SW480 (cell line): ENCODE results near the gene UNC13B.
A peak's percentile ranks its signal among the peaks of the same experiment; 100 is the strongest.
"Not testable (repeated sequence)": the region's sequence is repeated elsewhere in the genome, so short reads cannot be mapped to it uniquely, and the experiment has no call there.

Experiments
- DNase-seq: peaks from one replicate; pipeline ENCODE4 v3.0.0-alpha.2; 2016; ENCODE audit warnings: low spot score

UNC13B gene

GRCh38 chr9:35163413-35163812 is 1.6 kb downstream of the UNC13B start:
- no peak for DNase-seq

- peak; percentile 11 for DNase-seq
These were observed 2.9 kb downstream of the UNC13B start for GRCh38 chr9:35164711-35165110.

DNA sequence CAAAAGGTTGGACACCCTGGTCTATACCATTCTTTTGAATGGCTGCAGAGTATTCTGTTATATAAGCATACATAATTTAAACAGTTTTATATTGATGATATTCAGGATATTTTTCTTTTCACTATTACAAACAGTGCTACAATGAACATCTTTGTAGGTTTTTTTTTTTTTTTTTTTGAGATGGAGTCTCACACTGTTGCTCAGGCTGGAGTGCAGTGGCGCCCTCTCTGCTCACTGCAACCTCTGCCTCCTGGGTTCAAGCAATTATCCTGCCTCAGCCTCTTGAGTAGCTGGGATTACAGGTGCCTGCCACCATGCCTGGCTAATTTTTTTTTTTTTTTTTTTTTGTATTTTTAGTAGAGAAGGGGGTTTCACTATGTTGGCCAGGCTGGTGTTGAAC is 5.6 kb downstream of the UNC13B start:
- not testable (repeated sequence) for DNase-seq

- DNase-seq: no peak
These were observed 7.2 kb downstream of the UNC13B start for GRCh38 chr9:35168963-35169362.

GRCh38 chr9:35172878-35173277 is 11.1 kb downstream of the UNC13B start:
- DNase-seq: no peak

DNA sequence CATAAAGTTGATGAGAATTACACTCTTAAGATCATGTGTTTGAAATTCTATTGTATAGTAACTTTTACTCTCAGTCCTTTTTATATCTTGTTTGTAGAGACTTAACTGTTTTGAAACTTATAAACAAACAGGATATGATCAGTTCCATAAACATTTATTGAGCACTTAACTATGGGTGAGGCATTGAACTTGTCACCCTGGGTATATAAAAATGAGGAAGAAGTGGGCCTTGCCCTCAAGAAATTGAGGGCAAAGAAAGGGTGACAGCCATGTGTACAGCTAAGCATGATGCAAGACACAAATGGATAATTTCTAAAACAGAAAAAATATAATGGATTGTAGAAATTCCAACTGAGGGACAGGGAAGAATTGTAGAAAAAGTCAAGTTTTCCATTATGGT is 15.7 kb downstream of the UNC13B start:
- DNase-seq: no peak

GRCh38 chr9:35179347-35180280 is 17.8 kb downstream of the UNC13B start:
- no peak for DNase-seq

DNA sequence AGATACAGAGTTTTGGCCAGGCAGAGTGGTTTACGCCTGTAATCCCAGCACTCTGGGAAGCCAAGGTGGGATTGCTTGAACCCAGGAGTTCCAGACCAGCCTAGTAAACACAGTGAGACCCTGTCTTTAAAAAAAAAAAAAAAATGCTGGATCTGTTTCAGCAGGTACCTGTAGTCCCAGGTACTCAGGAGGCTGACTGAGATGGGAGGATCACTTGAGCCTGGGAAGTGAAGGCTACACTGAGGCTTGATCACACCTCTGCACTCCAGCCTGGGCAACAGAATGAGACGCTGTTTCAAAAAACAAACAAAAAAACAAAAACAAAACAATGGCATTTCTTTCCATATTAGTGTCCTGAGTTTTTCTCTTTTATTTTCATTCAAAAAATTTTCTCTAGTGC is 19.0 kb downstream of the UNC13B start:
- no peak for DNase-seq

DNA sequence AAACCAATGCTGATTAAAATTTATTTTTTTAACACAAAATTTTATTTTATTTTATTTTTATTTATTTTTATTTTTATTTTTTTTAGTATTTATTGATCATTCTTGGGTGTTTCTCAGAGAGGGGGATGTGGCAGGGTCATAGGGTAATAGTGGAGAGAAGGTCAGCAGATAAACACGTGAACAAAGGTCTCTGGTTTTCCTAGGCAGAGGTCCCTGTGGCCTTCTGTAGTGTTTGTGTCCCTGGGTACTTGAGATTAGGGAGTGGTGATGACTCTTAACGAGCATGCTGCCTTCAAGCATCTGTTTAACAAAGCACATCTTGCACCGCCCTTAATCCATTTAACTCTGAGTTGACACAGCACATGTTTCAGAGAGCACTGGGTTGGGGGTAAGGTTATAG is 20.6 kb downstream of the UNC13B start:
- not testable (repeated sequence) for DNase-seq

- not testable (repeated sequence) for DNase-seq
These were observed 21.4 kb downstream of the UNC13B start for GRCh38 chr9:35182996-35183754.

DNA sequence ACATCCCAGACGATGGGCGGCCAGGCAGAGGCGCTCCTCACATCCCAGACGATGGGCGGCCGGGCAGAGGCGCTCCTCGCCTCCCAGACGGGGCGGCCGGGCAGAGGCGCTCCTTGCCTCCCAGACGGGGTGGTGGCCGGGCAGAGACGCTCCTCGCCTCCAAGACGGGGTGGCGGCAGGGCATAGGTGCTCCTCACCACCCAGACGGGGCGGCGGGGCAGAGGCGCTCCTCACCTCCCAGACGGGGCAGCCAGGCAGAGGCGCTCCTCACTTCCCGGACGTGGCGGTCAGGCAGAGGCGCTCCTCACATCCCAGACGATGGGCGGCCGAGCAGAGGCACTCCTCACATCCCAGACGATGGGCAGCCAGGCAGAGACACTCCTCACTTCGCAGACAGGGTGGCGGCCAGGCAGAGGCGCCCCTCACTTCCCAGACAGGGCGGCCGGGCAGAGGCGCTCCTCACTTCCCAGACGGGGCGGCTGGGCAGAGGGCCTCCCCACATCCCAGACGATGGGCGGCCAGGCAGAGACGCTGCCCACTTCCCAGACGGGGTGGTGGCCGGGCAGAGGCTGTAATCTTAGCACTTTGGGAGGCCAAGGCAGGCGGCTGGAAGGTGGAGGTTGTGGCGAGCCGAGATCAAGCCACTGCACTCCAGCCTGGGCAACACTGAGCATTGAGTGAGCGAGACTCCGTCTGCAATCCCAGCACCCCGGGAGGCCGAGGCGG is 22.1 kb downstream of the UNC13B start:
- not testable (repeated sequence) for DNase-seq

DNA sequence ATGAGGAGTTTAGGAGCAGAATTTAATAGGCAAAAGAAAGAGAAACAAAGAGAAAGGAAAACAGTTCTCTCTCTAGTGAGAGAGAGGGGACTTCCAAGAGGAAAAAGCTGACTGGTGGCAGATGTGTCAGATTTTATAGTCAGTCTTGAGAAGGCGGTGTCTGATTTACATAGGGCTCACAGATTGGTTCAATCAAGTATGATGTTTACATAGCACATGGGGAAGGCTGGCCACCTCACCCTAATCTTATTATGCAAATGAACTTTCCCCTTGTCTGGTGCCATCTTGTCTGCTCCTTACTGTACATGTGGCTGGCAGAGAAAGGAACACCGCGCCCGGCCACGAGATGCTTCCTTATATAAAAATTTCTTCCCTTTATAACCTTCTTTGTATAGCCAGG is 24.7 kb downstream of the UNC13B start:
- DNase-seq: no peak

DNA sequence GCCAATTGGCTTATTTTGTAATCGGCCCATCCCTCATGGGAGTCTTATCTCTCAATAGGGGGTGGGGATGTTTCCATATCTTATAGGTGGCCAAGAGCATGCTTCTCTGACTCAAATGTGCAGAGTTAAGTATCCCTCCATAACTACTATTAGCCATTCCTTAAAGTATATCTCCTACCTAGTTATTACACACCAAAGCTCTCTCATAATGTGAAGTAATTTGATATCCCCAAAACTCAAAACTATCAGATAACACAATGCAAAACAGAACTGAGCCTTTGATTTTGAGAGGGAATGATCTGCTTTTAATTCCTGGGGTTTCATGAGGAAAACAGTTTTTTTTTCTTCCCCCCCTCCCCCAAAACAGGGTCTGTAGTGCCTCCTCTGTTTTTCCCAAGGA is 28.4 kb downstream of the UNC13B start:
- DNase-seq: no peak

DNA sequence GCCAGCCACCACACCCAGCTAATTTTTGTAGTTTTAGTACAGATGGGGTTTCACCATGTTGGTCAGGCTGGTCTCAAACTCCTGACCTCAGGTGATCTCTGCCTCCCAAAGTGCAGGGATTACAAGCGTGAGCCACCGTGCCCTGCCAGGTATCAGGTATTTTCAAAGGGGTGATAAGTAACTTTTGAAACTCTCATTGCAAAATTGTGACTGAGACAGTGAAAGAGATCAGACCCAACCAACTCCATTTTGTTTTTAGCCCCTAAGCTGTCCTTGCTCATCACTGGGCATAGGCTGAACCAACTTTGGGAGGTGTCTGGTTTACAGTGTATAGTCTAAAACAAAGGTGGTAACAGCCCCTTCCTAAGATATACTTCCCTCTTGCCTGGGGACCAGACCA is 29.3 kb downstream of the UNC13B start:
- DNase-seq: no peak

DNA sequence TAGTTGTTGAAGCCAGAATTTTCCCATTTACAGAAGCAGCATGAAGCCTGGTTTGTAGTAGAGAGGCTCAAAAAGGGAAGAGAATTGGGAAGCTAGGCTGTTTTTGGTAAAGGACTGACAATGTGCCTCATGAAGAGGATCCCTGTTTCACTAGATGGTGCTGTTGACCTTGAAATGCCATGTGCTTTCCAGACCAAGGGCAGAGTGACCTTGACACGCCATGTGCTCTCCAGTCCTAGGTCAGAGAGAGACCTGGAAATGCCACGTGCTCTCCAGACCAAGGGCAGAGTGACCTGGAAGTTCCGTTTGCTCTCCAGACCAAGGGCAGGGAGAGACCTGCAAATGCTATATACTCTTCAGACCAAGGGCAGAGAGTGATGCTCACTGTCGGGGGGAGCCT is 32.0 kb downstream of the UNC13B start:
- no peak for DNase-seq

GRCh38 chr9:35195683-35196082 is 33.9 kb downstream of the UNC13B start:
- no peak for DNase-seq

DNA sequence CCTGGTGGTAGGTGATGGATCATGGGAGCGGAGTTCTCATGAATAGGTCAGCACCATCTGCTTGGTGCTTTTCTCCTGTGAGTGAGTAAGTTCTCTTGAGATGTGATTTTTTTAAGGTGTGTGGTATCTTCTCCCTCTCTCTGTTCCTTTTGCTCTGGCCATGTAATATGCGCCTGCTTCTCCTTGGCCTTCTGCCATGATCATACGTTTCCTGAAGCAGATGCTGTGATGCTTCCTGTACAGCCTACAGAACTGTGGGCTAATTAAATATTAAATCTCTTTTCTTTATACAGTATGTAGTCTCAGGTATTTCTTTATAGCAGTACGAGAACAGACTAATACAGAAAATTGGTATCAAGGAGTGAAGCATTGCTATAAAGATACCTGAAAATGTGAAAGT is 36.4 kb downstream of the UNC13B start:
- DNase-seq: no peak

GRCh38 chr9:35203528-35203927 is 41.7 kb downstream of the UNC13B start:
- no peak for DNase-seq

DNA sequence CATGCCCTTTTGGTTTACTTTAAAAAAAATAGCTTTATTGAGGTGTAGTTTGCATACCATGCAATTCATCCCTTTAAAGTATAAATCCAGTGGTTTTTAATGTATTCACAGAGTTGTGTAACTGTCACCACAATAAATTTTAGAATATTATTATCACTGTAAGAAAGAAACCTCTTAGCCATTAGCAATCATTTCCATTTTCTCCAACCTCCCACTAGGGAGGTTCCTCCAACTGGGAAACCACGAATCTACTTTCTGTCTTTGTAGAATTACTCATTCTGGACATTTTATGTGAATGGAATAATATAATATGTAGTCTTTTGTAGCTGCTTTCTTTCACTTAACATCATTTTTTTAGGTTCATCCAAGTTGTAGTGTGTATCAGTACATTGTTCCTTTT is 43.5 kb downstream of the UNC13B start:
- DNase-seq: no peak

- no peak for DNase-seq
These were observed 50.0 kb downstream of the UNC13B start for GRCh38 chr9:35211854-35212253.

DNA sequence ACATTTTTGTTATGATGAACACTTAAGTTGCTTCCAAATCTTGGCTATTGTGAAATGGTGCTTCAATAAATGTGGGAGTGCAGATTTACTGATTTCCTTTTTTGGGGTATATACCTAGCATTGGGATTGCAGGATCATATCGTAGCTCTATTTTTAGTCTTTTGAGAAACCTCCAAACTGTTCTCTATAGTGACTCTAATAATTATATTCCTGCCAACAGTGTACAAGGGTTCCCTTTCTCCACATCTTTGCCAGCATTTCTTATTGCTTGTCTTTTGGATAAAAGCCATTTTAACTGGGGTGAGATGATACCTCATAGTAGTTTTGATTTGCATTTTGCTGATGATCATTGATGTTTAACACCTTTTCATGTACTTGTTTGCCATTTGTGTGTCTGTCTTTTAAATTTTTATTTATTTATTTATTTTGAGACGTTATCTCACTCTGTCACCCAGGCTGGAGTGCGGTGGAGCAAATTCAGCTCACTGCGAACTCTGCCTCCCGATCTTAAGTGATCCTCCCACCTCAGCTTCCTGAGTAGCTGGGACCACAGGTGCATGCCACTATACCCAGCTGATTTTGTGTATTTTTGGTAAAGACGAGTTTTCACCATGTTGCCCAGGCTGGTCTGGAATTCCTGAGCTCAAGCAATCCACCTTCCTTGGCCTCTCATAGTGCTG is 59.0 kb downstream of the UNC13B start:
- no peak for DNase-seq

GRCh38 chr9:35225677-35226076 is 63.9 kb downstream of the UNC13B start:
- DNase-seq: no peak
